ENCODE results near the gene CLEC16A. TPM values are rescaled to one million over a fixed set of nuclear protein-coding genes. Genes with fewer than 3 reads are reported as not detected.

The CLEC16A gene
- total RNA-seq, 1 donor from 2014 or later, result 57.6 TPM

- ATAC-seq (ENCODE audit: low read depth) (no peak), DNase-seq (no peak)
- Mint-ChIP-seq H3K9me3 (no peaks in the 10 kb centered on the region), H3K27ac (no peak overlapping the region), H3K36me3 (ENCODE audit: low read depth) (no peaks in the 10 kb centered on the region), H3K4me1 (peaks cover 18% of the 10 kb centered on the region), H3K4me3 (no peak overlapping the region), H3K27me3 (no peaks in the 10 kb centered on the region)
- CTCF ChIA-PET, result no interaction called here
- POLR2A ChIA-PET, result interaction anchor here (0.7 kb wide), 1 partner anchor 201 kb away, joined by 5 read pairs; no protein-coding TSS in a partner anchor
- no peak for TF ChIP-seq CTCF (IDR thresholded peaks at IDR 0.05)
- intact Hi-C loops (cut with micrococcal nuclease), result no loop called here
Measured at GRCh38 chr16:11187522-11188023, 243.2 kb downstream of the CLEC16A start.

GRCh38 chr16:11188801-11189740, 244.7 kb downstream of the CLEC16A start:
- Mint-ChIP-seq H3K9me3 (no peaks in the 10 kb centered on the region), H3K27me3 (no peaks in the 10 kb centered on the region), H3K36me3 (ENCODE audit: low read depth) (no peaks in the 10 kb centered on the region), H3K4me3 (no peak overlapping the region), H3K4me1 (peaks cover 3% of the 10 kb centered on the region), H3K27ac (no peak overlapping the region)
- no peak for TF ChIP-seq CTCF (IDR thresholded peaks at IDR 0.05)
- ATAC-seq (ENCODE audit: low read depth) (no peak), DNase-seq (no peak)
- POLR2A ChIA-PET, result interaction anchor here (1.1 kb wide), 1 partner anchor 67 kb away, joined by 4 read pairs; the partner anchor contains the start of gene SOCS1
- CTCF ChIA-PET, result no interaction called here
- intact Hi-C loops (cut with micrococcal nuclease), result no loop called here

- no peak for TF ChIP-seq CTCF (IDR thresholded peaks at IDR 0.05)
- H3K36me3 Mint-ChIP-seq (ENCODE audit: low read depth), result no peaks in the 10 kb centered on the region
- H3K4me3 Mint-ChIP-seq, result no peak overlapping the region
- ATAC-seq (ENCODE audit: low read depth) (no peak), DNase-seq (no peak)
- POLR2A ChIA-PET, result interaction anchor here (1.1 to 1.7 kb wide), 2 partner anchors 34 to 65 kb away, joined by 4 read pairs; partner anchors contain the start of gene SOCS1
- intact Hi-C loops (cut with micrococcal nuclease), result no loop called here
- CTCF ChIA-PET, result no interaction called here
- no peaks in the 10 kb centered on the region for H3K27me3 Mint-ChIP-seq
- H3K4me1 Mint-ChIP-seq, result no peaks in the 10 kb centered on the region
- no peak overlapping the region for H3K27ac Mint-ChIP-seq
- no peaks in the 10 kb centered on the region for H3K9me3 Mint-ChIP-seq
Measured at GRCh38 chr16:11190588-11191560, 246.5 kb downstream of the CLEC16A start.

- H3K4me3 Mint-ChIP-seq, result no peak overlapping the region
- intact Hi-C loops (cut with micrococcal nuclease), result no loop called here
- ATAC-seq (ENCODE audit: low read depth) (no peak), DNase-seq (no peak)
- H3K4me1 Mint-ChIP-seq, result no peaks in the 10 kb centered on the region
- TF ChIP-seq CTCF (IDR thresholded peaks at IDR 0.05), result no peak
- POLR2A ChIA-PET, result interaction anchor here (0.7 to 1.7 kb wide), 3 partner anchors 10 to 33 kb away, joined by 4 to 5 read pairs (median 5); no protein-coding TSS in a partner anchor
- CTCF ChIA-PET, result no interaction called here
- no peaks in the 10 kb centered on the region for H3K9me3 Mint-ChIP-seq
- no peaks in the 10 kb centered on the region for H3K36me3 Mint-ChIP-seq (ENCODE audit: low read depth)
- no peaks in the 10 kb centered on the region for H3K27me3 Mint-ChIP-seq
- H3K27ac Mint-ChIP-seq, result no peak overlapping the region
Measured at GRCh38 chr16:11191665-11192064, 247.3 kb downstream of the CLEC16A start.
